ENCODE measurements around the gene RASGRF1. TPM values are rescaled to one million over a fixed set of nuclear protein-coding genes. Genes with fewer than 3 reads are reported as not detected.
A peak's percentile ranks its signal among the peaks of the same experiment; 100 is the strongest.

Gene RASGRF1
- total RNA-seq = under 1 TPM in 2 of 3 donors, not detected in 1; 0.15 to 0.16 TPM

- Histone ChIP-seq H3K27ac (no peak within 1 kb of the TSS), H3K36me3 (no peaks in the 10 kb centered on the region), H3K27me3 (peaks cover 4 to 73% of the 10 kb centered on the region in 2 donors), H3K9me3 (no peaks in the 10 kb centered on the region), H3K4me1 (peaks cover 0 to 16% of the 10 kb centered on the region in 2 donors), H3K4me3 (peak within 1 kb of the TSS; percentile 4 to 60 (median 24))
- DNase-seq (ENCODE audit: low spot score in 2 of 2) = no peak
- no peak for TF ChIP-seq POLR2A (IDR thresholded peaks at IDR 0.05)
- intact Hi-C loops (cut with DNase I; ENCODE audit: low total_unique reads) = no loop called here
Observed at GRCh38 chr15:79090487-79091203, at the start of gene RASGRF1. TSS of gene RASGRF1 (minus strand) at chr15:79090780. CDS start at chr15:79090498, 282 bp downstream.

DNA sequence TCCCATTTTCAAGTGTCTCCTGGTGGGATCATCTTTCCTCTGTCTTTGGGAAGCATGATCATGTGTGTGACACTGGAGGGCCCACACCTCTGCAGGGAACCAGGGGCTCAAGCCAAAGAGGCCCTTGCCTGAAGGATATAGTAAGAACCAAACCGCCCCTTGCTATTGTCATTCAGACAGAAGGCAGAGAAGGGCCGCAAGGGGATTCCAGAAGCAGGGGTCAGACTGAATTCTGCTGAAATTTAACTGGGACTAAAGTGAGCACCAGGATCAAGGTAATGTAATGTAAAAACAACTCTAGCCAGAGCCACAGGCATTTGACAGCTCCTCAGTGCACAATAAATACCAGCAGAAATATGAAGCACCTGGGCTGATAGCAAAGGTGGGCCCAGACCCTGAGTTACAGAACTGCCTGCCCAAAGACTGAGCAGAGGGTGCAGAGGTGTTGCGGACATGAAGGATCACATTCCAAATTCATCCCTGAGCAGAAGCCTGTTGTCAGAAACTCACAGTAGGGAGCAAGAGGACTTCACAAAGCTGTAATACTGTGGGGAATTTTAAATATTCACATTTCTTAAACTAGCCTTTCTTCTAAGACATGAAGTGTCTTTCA, 46.0 kb upstream of the RASGRF1 start:
- Histone ChIP-seq H3K9me3 (peaks cover 0 to under 1% of the 10 kb centered on the region in 2 donors), H3K4me1 (no peaks in the 10 kb centered on the region), H3K27me3 (no peaks in the 10 kb centered on the region), H3K36me3 (no peaks in the 10 kb centered on the region), H3K27ac (no peak overlapping the region), H3K4me3 (no peak overlapping the region)
- TF ChIP-seq, protein P1, sequence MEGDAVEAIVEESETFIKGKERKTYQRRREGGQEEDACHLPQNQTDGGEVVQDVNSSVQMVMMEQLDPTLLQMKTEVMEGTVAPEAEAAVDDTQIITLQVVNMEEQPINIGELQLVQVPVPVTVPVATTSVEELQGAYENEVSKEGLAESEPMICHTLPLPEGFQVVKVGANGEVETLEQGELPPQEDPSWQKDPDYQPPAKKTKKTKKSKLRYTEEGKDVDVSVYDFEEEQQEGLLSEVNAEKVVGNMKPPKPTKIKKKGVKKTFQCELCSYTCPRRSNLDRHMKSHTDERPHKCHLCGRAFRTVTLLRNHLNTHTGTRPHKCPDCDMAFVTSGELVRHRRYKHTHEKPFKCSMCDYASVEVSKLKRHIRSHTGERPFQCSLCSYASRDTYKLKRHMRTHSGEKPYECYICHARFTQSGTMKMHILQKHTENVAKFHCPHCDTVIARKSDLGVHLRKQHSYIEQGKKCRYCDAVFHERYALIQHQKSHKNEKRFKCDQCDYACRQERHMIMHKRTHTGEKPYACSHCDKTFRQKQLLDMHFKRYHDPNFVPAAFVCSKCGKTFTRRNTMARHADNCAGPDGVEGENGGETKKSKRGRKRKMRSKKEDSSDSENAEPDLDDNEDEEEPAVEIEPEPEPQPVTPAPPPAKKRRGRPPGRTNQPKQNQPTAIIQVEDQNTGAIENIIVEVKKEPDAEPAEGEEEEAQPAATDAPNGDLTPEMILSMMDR (IDR thresholded peaks at IDR 0.05) = no peak
- TF ChIP-seq POLR2A (IDR thresholded peaks at IDR 0.05) = no peak
- TF ChIP-seq POLR2AphosphoS5 (IDR thresholded peaks at IDR 0.05) = no peak
- no peak for DNase-seq (ENCODE audit: low spot score in 2 of 2)
- intact Hi-C loops (cut with DNase I; ENCODE audit: low total_unique reads) = no loop called here

GRCh38 chr15:79133309-79133708, 42.7 kb upstream of the RASGRF1 start:
- Histone ChIP-seq H3K4me1 (no peaks in the 10 kb centered on the region), H3K27ac (no peak overlapping the region), H3K4me3 (no peak overlapping the region), H3K36me3 (no peaks in the 10 kb centered on the region), H3K27me3 (no peaks in the 10 kb centered on the region), H3K9me3 (peaks cover 0 to 5% of the 10 kb centered on the region in 2 donors)
- no peak for DNase-seq (ENCODE audit: low spot score in 2 of 2)
- TF ChIP-seq POLR2AphosphoS5 (IDR thresholded peaks at IDR 0.05) = no peak
- TF ChIP-seq POLR2A (IDR thresholded peaks at IDR 0.05) = no peak
- TF ChIP-seq, protein P1 (IDR thresholded peaks at IDR 0.05) = no peak
- intact Hi-C loops (cut with DNase I; ENCODE audit: low total_unique reads) = no loop called here

DNA sequence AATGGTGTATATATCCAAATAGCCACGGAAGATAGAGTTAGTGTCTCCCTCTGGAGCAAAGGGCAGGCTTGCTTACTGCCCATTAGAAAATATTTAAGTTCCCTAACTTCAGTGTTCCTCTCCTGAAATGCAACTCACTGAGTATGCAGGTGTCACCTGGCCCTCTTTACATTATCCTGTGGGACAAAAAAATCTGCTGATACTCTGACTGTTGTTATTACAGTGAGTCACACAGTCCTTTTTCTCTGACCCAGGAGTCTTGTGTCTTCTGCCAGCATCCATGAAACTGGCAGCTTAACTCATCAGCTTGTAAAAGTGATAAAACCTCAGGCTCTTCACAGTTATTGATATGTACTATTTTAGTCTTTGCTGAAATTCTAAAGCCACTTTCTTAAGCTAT, 42.2 kb upstream of the RASGRF1 start:
- intact Hi-C loops (cut with DNase I; ENCODE audit: low total_unique reads) = no loop called here
- Histone ChIP-seq H3K4me1 (no peaks in the 10 kb centered on the region), H3K9me3 (peaks cover 0 to 5% of the 10 kb centered on the region in 2 donors), H3K27ac (no peak overlapping the region), H3K4me3 (no peak overlapping the region), H3K27me3 (no peaks in the 10 kb centered on the region), H3K36me3 (no peaks in the 10 kb centered on the region)
- DNase-seq (ENCODE audit: low spot score in 2 of 2) = no peak
- TF ChIP-seq POLR2A (IDR thresholded peaks at IDR 0.05) (no peak), POLR2AphosphoS5 (IDR thresholded peaks at IDR 0.05) (no peak)
- TF ChIP-seq, protein P1 (IDR thresholded peaks at IDR 0.05) = no peak

DNA sequence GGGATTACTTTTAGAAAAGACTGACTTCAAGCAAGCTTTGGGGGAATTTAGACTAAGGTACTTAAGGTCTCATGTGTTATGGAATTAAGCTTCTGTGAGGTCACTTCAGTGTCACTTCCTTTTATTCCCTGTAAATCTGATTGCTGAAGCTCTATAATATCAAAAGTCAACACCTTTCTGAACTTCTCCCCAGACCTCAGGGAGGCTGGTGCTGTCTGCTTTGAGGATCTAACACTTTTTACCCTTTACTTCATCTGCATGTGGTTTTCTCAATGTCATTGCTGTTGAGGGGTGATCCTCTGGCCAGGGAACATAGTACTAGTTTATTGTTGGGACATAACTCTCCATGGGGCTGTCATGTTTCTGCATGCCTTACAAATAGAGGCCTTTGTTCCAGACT, 41.8 kb upstream of the RASGRF1 start:
- Histone ChIP-seq H3K27me3 (no peaks in the 10 kb centered on the region), H3K36me3 (no peaks in the 10 kb centered on the region), H3K4me1 (no peaks in the 10 kb centered on the region), H3K9me3 (peaks cover 0 to 5% of the 10 kb centered on the region in 2 donors), H3K4me3 (no peak overlapping the region), H3K27ac (no peak overlapping the region)
- TF ChIP-seq, protein P1 (IDR thresholded peaks at IDR 0.05) = no peak
- no peak for TF ChIP-seq POLR2AphosphoS5 (IDR thresholded peaks at IDR 0.05)
- no peak for TF ChIP-seq POLR2A (IDR thresholded peaks at IDR 0.05)
- intact Hi-C loops (cut with DNase I; ENCODE audit: low total_unique reads) = no loop called here
- no peak for DNase-seq (ENCODE audit: low spot score in 2 of 2)

Data from breast epithelium (tissue), 4 donors.